K562 (cell line): ENCODE results near the gene STPG2. TPM values are rescaled to one million over a fixed set of nuclear protein-coding genes. Genes with fewer than 3 reads are reported as not detected.

Experiments
- ATAC-seq: fragments of 200-7000 bp; cut with Tn5 transposase; 3 replicates; pipeline ENCODE4 v1.9.1; 2020; ENCODE audit warnings: moderate library complexity
- BruUV-seq: library from RNA; stranded (reverse); fragments of 400-500 nt; replicated peaks from 2 replicates; lab custom pipeline; 2021; lab: Mats Ljungman, UMichigan
- CTCF ChIA-PET: fragments of 300-600 bp; formaldehyde crosslinking; extraction: SDS; loops from one replicate; lab custom pipeline; 2021; ENCODE audit warnings: low intra/inter-chr PET ratio; lab: Yijun Ruan, JAX
- POLR2A ChIA-PET: fragments of 300-600, 350-650 bp; sonication (Branson Sonifier 250); formaldehyde crosslinking; extraction: SDS; loops from one replicate; lab custom pipeline; 2021; ENCODE audit warnings: antibody characterized with exemption, inconsistent platforms; lab: Yijun Ruan, JAX
- DNase-seq, 4 experiments: peaks; one replicate each; pipeline versions ENCODE4 v3.0.0 to v3.0.0-alpha.2; 2011 to 2018; ENCODE audit warnings: low spot score in 3 of 4, mixed read lengths in 3 of 4; ENCODE audit errors: extremely low read depth in 1 of 4
- FAIRE-seq: peaks from 2 replicates; lab custom pipeline; 2011; peaks lifted over from hg19 to GRCh38; lab: Jason Lieb, UNC
- H2AFZ ChIP-seq: 2 replicates; pipeline ENCODE4 v1.6.0; 2011; ENCODE audit warnings: low read depth, low read length, control low read depth, inconsistent platforms
- H3K27ac ChIP-seq: fragments of 200-600 bp; 3 replicates; pipeline ENCODE4 v1.8.0; 2011; ENCODE audit warnings: low read depth, mild to moderate bottlenecking, control low read depth, inconsistent platforms, low read length, moderate library complexity, mixed read lengths; ENCODE audit errors: extremely low read depth
- H3K27me3 ChIP-seq, 2 experiments: fragments of 300-600 bp in 1 of 2; 2 replicates in 1 of 2; 3 replicates in 1 of 2; pipeline versions ENCODE4 v1.6.0 to v1.8.0; 2011; ENCODE audit warnings: inconsistent platforms in 2 of 2, low read length in 2 of 2, mild to moderate bottlenecking in 1 of 2, mixed read lengths in 1 of 2, moderate library complexity in 1 of 2; ENCODE audit not compliant: control insufficient read depth in 2 of 2, insufficient read depth in 2 of 2
- H3K36me3 ChIP-seq: fragments of 300-600 bp; 3 replicates; pipeline ENCODE4 v1.8.0; 2011; ENCODE audit warnings: mild to moderate bottlenecking, low read length, inconsistent platforms; ENCODE audit not compliant: control insufficient read depth, insufficient read depth
- H3K4me1 ChIP-seq, 2 experiments: fragments of 200-600 bp in 1 of 2; replicated peaks in 1 of 2; 2 replicates in 1 of 2; 3 replicates in 1 of 2; pipeline versions ENCODE4 v1.5.1 to v1.8.0; 2011; ENCODE audit warnings: inconsistent platforms in 2 of 2, low read length in 2 of 2, mild to moderate bottlenecking in 1 of 2, mixed read lengths in 1 of 2, moderate library complexity in 1 of 2; ENCODE audit not compliant: control insufficient read depth in 2 of 2, insufficient read depth in 2 of 2
- H3K4me2 ChIP-seq: 2 replicates; pipeline ENCODE4 v1.6.1; 2011; ENCODE audit warnings: low read length, control low read depth, inconsistent platforms, mixed read lengths; ENCODE audit not compliant: insufficient read depth
- H3K4me3 ChIP-seq: fragments of 200-600 bp; sonication (generic), shearing (Covaris generic); 2 replicates; pipeline ENCODE4 v1.5.1; 2016; ENCODE audit warnings: control low read depth, inconsistent platforms
- H3K79me2 ChIP-seq: fragments of 200-600 bp; 3 replicates; pipeline ENCODE4 v1.8.0; 2011; ENCODE audit warnings: low read length, inconsistent platforms; ENCODE audit not compliant: control insufficient read depth, insufficient read depth
- H3K9ac ChIP-seq, 2 experiments: 2 replicates each; pipeline versions ENCODE4 v1.6.0 to v1.6.1; 2011; ENCODE audit warnings: low read depth in 2 of 2, low read length in 2 of 2, control low read depth in 1 of 2, inconsistent platforms in 1 of 2, mild to moderate bottlenecking in 1 of 2, mixed read lengths in 1 of 2; ENCODE audit not compliant: insufficient read depth in 1 of 2
- H3K9me1 ChIP-seq: one replicate; pipeline ENCODE4 v1.6.0; 2011; ENCODE audit warnings: inconsistent platforms, mild to moderate bottlenecking, low read length, moderate library complexity; ENCODE audit not compliant: control insufficient read depth, insufficient read depth
- H3K9me3 ChIP-seq: replicated peaks from 2 replicates; pipeline ENCODE4 v1.5.1; 2011; ENCODE audit warnings: low read depth, low read length, inconsistent platforms; ENCODE audit not compliant: control insufficient read depth, insufficient read depth
- H4K20me1 ChIP-seq: replicated peaks from 2 replicates; pipeline ENCODE4 v1.6.1; 2011; ENCODE audit warnings: low read length, inconsistent platforms, mixed read lengths; ENCODE audit not compliant: control insufficient read depth, insufficient read depth
- ARNT ChIP-seq, 2 experiments: fragments of 450-650 bp; IDR thresholded peaks; 2 replicates each; pipeline ENCODE4 v1.6.1; 2016; ENCODE audit warnings: mild to moderate bottlenecking in 1 of 2
- CBX3 ChIP-seq, 2 experiments: IDR thresholded peaks; 1 replicate in 1 of 2; 2 replicates in 1 of 2; pipeline ENCODE4 v1.6.1; 2012; ENCODE audit warnings: inconsistent platforms in 2 of 2, low read length in 2 of 2, borderline replicate concordance in 1 of 2, control low read depth in 1 of 2
- CREM ChIP-seq: IDR thresholded peaks from 2 replicates; pipeline ENCODE4 v1.6.1; 2014; ENCODE audit warnings: antibody characterized with exemption, low read depth
- CTCF ChIP-seq, 3 experiments: IDR thresholded peaks in 2 of 3; conservative IDR thresholded peaks in 1 of 3; 2 replicates each; pipeline ENCODE4 v1.5.1; 2011 to 2012; ENCODE audit warnings: low read length in 3 of 3, mild to moderate bottlenecking in 3 of 3, control low read depth in 2 of 3, improper control_type of control experiment in 1 of 3, inconsistent platforms in 1 of 3, low read depth in 1 of 3, mixed read lengths in 1 of 3, moderate library complexity in 1 of 3; ENCODE audit not compliant: insufficient read depth in 2 of 3
- HEY1 ChIP-seq: fragments of 250-450 bp; sonication (Bioruptor Pico); IDR thresholded peaks from 2 replicates; pipeline ENCODE4 v1.5.0; 2020; ENCODE audit warnings: mild to moderate bottlenecking, moderate library complexity, borderline replicate concordance
- HMGN3 ChIP-seq: IDR thresholded peaks from 2 replicates; pipeline ENCODE4 v1.6.1; 2011; ENCODE audit warnings: borderline replicate concordance, low read depth, mild to moderate bottlenecking, mixed read lengths, low read length; ENCODE audit not compliant: insufficient read length; ENCODE audit errors: extremely low read depth
- HNRNPK ChIP-seq: fragments of 200-400 bp; formaldehyde crosslinking; IDR thresholded peaks from one replicate; pipeline ENCODE4 v1.6.1; 2018; ENCODE audit warnings: mild to moderate bottlenecking, low read depth, low read length; ENCODE audit not compliant: poor library complexity, severe bottlenecking
- IFI16 ChIP-seq: fragments of 250-450 bp; sonication (Bioruptor Pico); IDR thresholded peaks from 2 replicates; pipeline ENCODE4 v2.1.2; 2022; ENCODE audit warnings: mild to moderate bottlenecking, inconsistent platforms
- NR3C1 ChIP-seq: sonication (generic); formaldehyde crosslinking; IDR thresholded peaks from 2 replicates; pipeline ENCODE4 v1.8.1; 2022; ENCODE audit warnings: missing genetic modification reagents
- TRIM24 ChIP-seq, 2 experiments: fragments of 450-650 bp; IDR thresholded peaks; 2 replicates each; pipeline ENCODE4 v1.6.1; 2016
- ZHX1 ChIP-seq: fragments of 150-350 bp; conservative IDR thresholded peaks from 2 replicates; pipeline ENCODE4 v1.6.1; 2014; ENCODE audit warnings: low read length
- ZNF23 ChIP-seq: fragments of 250-450 bp; sonication (Bioruptor Pico); IDR thresholded peaks from 2 replicates; pipeline ENCODE4 v1.4.0; 2020; ENCODE audit warnings: mild to moderate bottlenecking
- ZNF551 ChIP-seq: fragments of 250-450 bp; sonication (Bioruptor Pico); IDR thresholded peaks from 2 replicates; pipeline ENCODE4 v1.5.0; 2021; ENCODE audit warnings: mild to moderate bottlenecking, moderate library complexity
- ZNF77 ChIP-seq: fragments of 250-450 bp; sonication (Bioruptor Pico); IDR thresholded peaks from 2 replicates; pipeline ENCODE4 v1.5.0; 2020
- WGBS: fragments of 100-300 bp; shearing (Covaris generic); methylation state at CpG from one replicate; pipeline ENCODE4 v1.1.6; 2016; ENCODE audit warnings: low coverage, mixed read lengths; ENCODE audit not compliant: insufficient coverage; ENCODE audit errors: missing lambda C conversion rate; 5-methylcytosine and 5-hydroxymethylcytosine counted together
- in situ Hi-C: fragments of 300-500 bp; cut with MboI; formaldehyde crosslinking; loops from 4 replicates; pipeline ENCODE4 v1.15.0; 2018; ENCODE audit warnings: inconsistent platforms, mixed read lengths
- intact Hi-C: fragments of 100-400 bp; cut with micrococcal nuclease; formaldehyde crosslinking; loops from 2 replicates; pipeline ENCODE4 v1.14.2; 2022
- polyA plus RNA-seq, 8 experiments: library from polyadenylated mRNA; depleted of rRNA in 4 of 8; stranded (reverse) in 5 of 8; unstranded in 3 of 8; fragments of >200 nt; fragmentation: Nextera tagmentation in 2 of 8; fragmentation: Illumina TruSeq in 1 of 8; extraction: Ambion mirVana in 2 of 8; extraction: Trizol in 1 of 8; gene quantifications; 2 replicates each; pipeline versions ENCODE4 v1.2.1 to v1.2.3, GENCODE V29; 2011 to 2014; ENCODE audit warnings: inconsistent platforms in 1 of 8, missing spikeins in 1 of 8
- total RNA-seq, 7 experiments: library from RNA; depleted of rRNA in 6 of 7; stranded (reverse); fragments of >200 nt in 6 of 7; fragmentation: Illumina TruSeq in 2 of 7; extraction: Trizol in 2 of 7; gene quantifications; 2 replicates each; pipeline versions ENCODE4 v1.2.1 to v1.2.3, GENCODE V29; 2011 to 2021; ENCODE audit warnings: low replicate concordance in 1 of 7

STPG2 gene
- total and polyA plus RNA-seq, 9 of the 15 experiments (the other 6 are each of a cell fraction or from before 2014, with no cell fraction given), result not detected

- 3% methylated on average over 3 of the region's 3 CpGs for WGBS
- intact Hi-C loops (no loop called here), in situ Hi-C loops (no loop called here)
- Histone ChIP-seq H2AFZ (no peak overlapping the region), H3K4me2 (no peak overlapping the region), H3K36me3 (no peaks in the 10 kb centered on the region), H3K9ac (no peak overlapping the region), H4K20me1 (no peaks in the 10 kb centered on the region), H3K4me1 (no peaks in the 10 kb centered on the region), H3K4me3 (no peak overlapping the region), H3K27me3 (no peaks in the 10 kb centered on the region), H3K9me3 (no peaks in the 10 kb centered on the region; the same call in 1 of the 2 replicates), H3K9me1 (no peaks in the 10 kb centered on the region), H3K79me2 (no peaks in the 10 kb centered on the region), H3K27ac (no peak overlapping the region)
- TF ChIP-seq NR3C1 (CRISPR knock-in tag) (no peak), CTCF (IDR thresholded peaks at IDR 0.05 in 2 of 3, conservative IDR thresholded peaks at IDR 0.05 in 1 of 3; ENCODE audit: insufficient read depth in 2 of 3, low read depth in 1 of 3, low read length in 3 of 3) (no peak), HEY1 (CRISPR knock-in tag) (no peak), CREM (no peak), CBX3 (IDR thresholded peaks at IDR 0.05; ENCODE audit: borderline replicate concordance in 1 of 2, low read length in 2 of 2) (no peak), IFI16 (CRISPR knock-in tag) (no peak), ZNF77 (no peak), TRIM24 (IDR thresholded peaks at IDR 0.05) (no peak), ZHX1 (no peak), ZNF551 (CRISPR knock-in tag) (no peak), HNRNPK (no peak), ARNT (IDR thresholded peaks at IDR 0.05) (no peak), ZNF23 (CRISPR knock-in tag) (no peak), HMGN3 (no peak)
- FAIRE-seq, result no peak
- ATAC-seq, result no peak
- BruUV-seq, result no TSS peak
- CTCF ChIA-PET, result no interaction called here
- POLR2A ChIA-PET, result no interaction called here
- no peak for DNase-seq
Observed at GRCh38 chr4:97747945-97748344, 395.3 kb downstream of the STPG2 start.
